ENCODE data around the gene UGT3A2.
"Not testable (repeated sequence)": the region's sequence is repeated elsewhere in the genome, so short reads cannot be mapped to it uniquely, and the experiment has no call there.

DNA sequence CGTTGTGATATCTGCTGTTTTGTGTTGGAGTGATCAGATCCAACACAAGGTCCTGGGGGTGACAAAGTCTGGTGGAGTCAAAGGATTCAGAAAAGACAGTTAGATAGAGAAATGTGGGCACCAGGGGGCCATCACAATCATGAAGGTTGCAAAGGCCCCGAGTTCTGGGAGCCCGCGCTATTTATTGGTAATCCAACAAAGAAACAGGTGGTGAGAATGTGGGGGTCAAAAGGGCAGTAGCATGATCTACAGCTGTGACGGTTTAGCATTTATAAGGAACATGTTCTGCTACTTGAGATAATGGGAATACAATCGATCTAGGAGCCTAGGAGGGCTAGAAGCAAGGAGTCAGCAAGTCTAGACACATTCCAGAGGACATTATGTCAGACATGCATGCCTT, 44.4 kb downstream of the UGT3A2 start:
- not testable (repeated sequence) for TF ChIP-seq ESRRG (CRISPR knock-in tag; IDR thresholded peaks at IDR 0.05); ZNF565 (CRISPR knock-in tag; conservative IDR thresholded peaks at IDR 0.05; ENCODE audit: low read depth); ZFP3 (CRISPR knock-in tag; IDR thresholded peaks at IDR 0.05); ZNF8 (CRISPR knock-in tag; IDR thresholded peaks at IDR 0.05); ARNTL (CRISPR knock-in tag; IDR thresholded peaks at IDR 0.05; ENCODE audit: borderline replicate concordance, low read depth); POU6F1 (CRISPR knock-in tag; IDR thresholded peaks at IDR 0.05; ENCODE audit: borderline replicate concordance, low read depth); CSDC2 (CRISPR knock-in tag; IDR thresholded peaks at IDR 0.05); PATZ1 (CRISPR knock-in tag; IDR thresholded peaks at IDR 0.05; ENCODE audit: borderline replicate concordance); ZFP30 (CRISPR knock-in tag; IDR thresholded peaks at IDR 0.05); OSR1 (CRISPR knock-in tag; IDR thresholded peaks at IDR 0.05)
- TF ChIP-seq, protein P1, sequence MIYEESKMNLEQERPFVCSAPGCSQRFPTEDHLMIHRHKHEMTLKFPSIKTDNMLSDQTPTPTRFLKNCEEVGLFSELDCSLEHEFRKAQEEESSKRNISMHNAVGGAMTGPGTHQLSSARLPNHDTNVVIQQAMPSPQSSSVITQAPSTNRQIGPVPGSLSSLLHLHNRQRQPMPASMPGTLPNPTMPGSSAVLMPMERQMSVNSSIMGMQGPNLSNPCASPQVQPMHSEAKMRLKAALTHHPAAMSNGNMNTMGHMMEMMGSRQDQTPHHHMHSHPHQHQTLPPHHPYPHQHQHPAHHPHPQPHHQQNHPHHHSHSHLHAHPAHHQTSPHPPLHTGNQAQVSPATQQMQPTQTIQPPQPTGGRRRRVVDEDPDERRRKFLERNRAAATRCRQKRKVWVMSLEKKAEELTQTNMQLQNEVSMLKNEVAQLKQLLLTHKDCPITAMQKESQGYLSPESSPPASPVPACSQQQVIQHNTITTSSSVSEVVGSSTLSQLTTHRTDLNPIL (CRISPR knock-in tag; IDR thresholded peaks at IDR 0.05; ENCODE audit: low read depth): not testable (repeated sequence)

Data from SK-N-SH treated with all-trans-retinoic acid at 6 μM for 48 hours (cell line).